WTC11 (cell line): ENCODE measurements around the gene RXFP2. TPM values are rescaled to one million over a fixed set of nuclear protein-coding genes. Genes with fewer than 3 reads are reported as not detected.

Experiments
- ATAC-seq: fragments of 200-7000 bp; cut with Tn5 transposase; 2 replicates; pipeline ENCODE4 v1.10.0; 2021; ENCODE audit warnings: mild to moderate bottlenecking, moderate library complexity
- CTCF ChIA-PET: fragments of 300-600 bp; sonication (Branson Sonifier 250); formaldehyde crosslinking; loops from one replicate; lab custom pipeline; 2021; ENCODE audit warnings: antibody characterized with exemption; lab: Charles Lee
- POLR2A ChIA-PET: fragments of 350-600 bp; sonication (Branson Sonifier 250); formaldehyde crosslinking; loops from one replicate; lab custom pipeline; 2021; ENCODE audit warnings: antibody characterized with exemption; lab: Charles Lee
- DNase-seq: peaks from one replicate; pipeline ENCODE4 v3.0.0; 2021; ENCODE audit warnings: low spot score
- H3K27ac Mint-ChIP-seq: 2 replicates; pipeline ENCODE4 v1.8.0; 2021; ENCODE audit warnings: mixed read lengths
- H3K27me3 Mint-ChIP-seq: 2 replicates; pipeline ENCODE4 v1.8.0; 2021; ENCODE audit warnings: low read depth, mild to moderate bottlenecking, moderate library complexity, mixed read lengths
- H3K36me3 Mint-ChIP-seq: 2 replicates; pipeline ENCODE4 v1.8.0; 2021; ENCODE audit warnings: mixed read lengths
- H3K4me1 Mint-ChIP-seq: 2 replicates; pipeline ENCODE4 v1.8.0; 2022; ENCODE audit warnings: mixed read lengths
- H3K4me3 Mint-ChIP-seq: 2 replicates; pipeline ENCODE4 v1.8.0; 2021; ENCODE audit warnings: mild to moderate bottlenecking, moderate library complexity, mixed read lengths
- H3K9me3 Mint-ChIP-seq: 2 replicates; pipeline ENCODE4 v1.8.0; 2021; ENCODE audit warnings: mixed read lengths
- ATF1 ChIP-seq: sonication (generic); formaldehyde crosslinking; IDR thresholded peaks from 2 replicates; pipeline ENCODE4 v1.8.1; 2023; ENCODE audit warnings: mild to moderate bottlenecking, moderate library complexity, missing genetic modification reagents
- CBFB ChIP-seq: sonication (generic); formaldehyde crosslinking; IDR thresholded peaks from 2 replicates; pipeline ENCODE4 v1.8.1; 2022; ENCODE audit warnings: mild to moderate bottlenecking, low read depth, missing genetic modification reagents
- EMX1 ChIP-seq: fragments of 250-450 bp; sonication (Bioruptor Pico); IDR thresholded peaks from 2 replicates; pipeline ENCODE4 v1.8.0; 2021; ENCODE audit warnings: mild to moderate bottlenecking
- FOXP1 ChIP-seq: sonication (generic); formaldehyde crosslinking; IDR thresholded peaks from 2 replicates; pipeline ENCODE4 v1.8.0; 2022; ENCODE audit warnings: missing genetic modification reagents, mild to moderate bottlenecking, moderate library complexity, borderline replicate concordance
- GTF2I ChIP-seq: fragments of 250-450 bp; sonication (Bioruptor Pico); conservative IDR thresholded peaks from 2 replicates; pipeline ENCODE4 v1.4.0; 2021; ENCODE audit warnings: mild to moderate bottlenecking
- JUN ChIP-seq: sonication (generic); formaldehyde crosslinking; IDR thresholded peaks from 2 replicates; pipeline ENCODE4 v1.8.0; 2023; ENCODE audit warnings: mild to moderate bottlenecking, missing genetic modification reagents
- NFYB ChIP-seq: sonication (generic); formaldehyde crosslinking; conservative IDR thresholded peaks from 2 replicates; pipeline ENCODE4 v1.8.0; 2022; ENCODE audit warnings: low read depth, missing genetic modification reagents
- RELA ChIP-seq: sonication (generic); formaldehyde crosslinking; IDR thresholded peaks from 2 replicates; pipeline ENCODE4 v1.8.1; 2022; ENCODE audit warnings: missing genetic modification reagents, mild to moderate bottlenecking, borderline replicate concordance
- RORB ChIP-seq: fragments of 250-450 bp; sonication (Bioruptor Pico); IDR thresholded peaks from 2 replicates; pipeline ENCODE4 v1.9.0; 2021; ENCODE audit warnings: mild to moderate bottlenecking
- SP1 ChIP-seq: sonication (generic); formaldehyde crosslinking; conservative IDR thresholded peaks from 2 replicates; pipeline ENCODE4 v1.8.1; 2022; ENCODE audit warnings: missing genetic modification reagents
- TCF7 ChIP-seq: sonication (generic); formaldehyde crosslinking; IDR thresholded peaks from 2 replicates; pipeline ENCODE4 v1.8.0; 2022; ENCODE audit warnings: mild to moderate bottlenecking, low read depth, missing genetic modification reagents, moderate library complexity
- ZNF232 ChIP-seq: sonication (generic); formaldehyde crosslinking; IDR thresholded peaks from 2 replicates; pipeline ENCODE4 v1.8.0; 2022; ENCODE audit warnings: mild to moderate bottlenecking, missing genetic modification reagents
- ZNF263 ChIP-seq: sonication (generic); formaldehyde crosslinking; IDR thresholded peaks from 2 replicates; pipeline ENCODE4 v1.8.1; 2022; ENCODE audit warnings: low read depth, mild to moderate bottlenecking, moderate library complexity, missing genetic modification reagents
- ZNF396 ChIP-seq: fragments of 250-450 bp; sonication (Bioruptor Pico); IDR thresholded peaks from 2 replicates; pipeline ENCODE4 v1.8.0; 2021; ENCODE audit warnings: mild to moderate bottlenecking, moderate library complexity, borderline replicate concordance
- ZNF423 ChIP-seq: fragments of 250-450 bp; sonication (Bioruptor Pico); IDR thresholded peaks from 2 replicates; pipeline ENCODE4 v2.1.2; 2022; ENCODE audit warnings: mild to moderate bottlenecking, moderate library complexity
- ZNF671 ChIP-seq: fragments of 250-450 bp; sonication (Bioruptor Pico); IDR thresholded peaks from 2 replicates; pipeline ENCODE4 v1.8.0; 2021; ENCODE audit warnings: mild to moderate bottlenecking
- total RNA-seq: library from RNA; stranded (reverse); gene quantifications from 3 replicates; pipeline ENCODE4 v1.2.3, GENCODE V29; 2021
- TF ChIP-seq, protein P1 (sequence below): sonication (generic); formaldehyde crosslinking; IDR thresholded peaks from 2 replicates; pipeline ENCODE4 v1.8.0; 2022; ENCODE audit warnings: mild to moderate bottlenecking, missing genetic modification reagents
- TF ChIP-seq, protein P2 (sequence below): fragments of 250-450 bp; sonication (Bioruptor Pico); IDR thresholded peaks from 2 replicates; pipeline ENCODE4 v2.1.2; 2022; ENCODE audit warnings: mild to moderate bottlenecking, moderate library complexity
- TF ChIP-seq, protein P3 (sequence below): fragments of 250-450 bp; sonication (Bioruptor Pico); IDR thresholded peaks from 2 replicates; pipeline ENCODE4 v1.9.0; 2021; ENCODE audit warnings: mild to moderate bottlenecking, borderline replicate concordance
- TF ChIP-seq, protein P4 (sequence below): sonication (generic); formaldehyde crosslinking; IDR thresholded peaks from 2 replicates; pipeline ENCODE4 v1.8.1; 2022; ENCODE audit warnings: low read depth, mild to moderate bottlenecking, moderate library complexity, missing genetic modification reagents, borderline replicate concordance
- TF ChIP-seq, protein P5 (sequence below): fragments of 200-600 bp; IDR thresholded peaks from 2 replicates; pipeline ENCODE4 v1.8.0; 2022; ENCODE audit warnings: antibody characterized with exemption
- TF ChIP-seq, protein P6 (sequence below): sonication (generic); formaldehyde crosslinking; conservative IDR thresholded peaks from 2 replicates; pipeline ENCODE4 v1.8.1; 2022; ENCODE audit warnings: mild to moderate bottlenecking, missing genetic modification reagents

Gene RXFP2
- total RNA-seq, 1 experiment from 2014 or later: not detected

DNA sequence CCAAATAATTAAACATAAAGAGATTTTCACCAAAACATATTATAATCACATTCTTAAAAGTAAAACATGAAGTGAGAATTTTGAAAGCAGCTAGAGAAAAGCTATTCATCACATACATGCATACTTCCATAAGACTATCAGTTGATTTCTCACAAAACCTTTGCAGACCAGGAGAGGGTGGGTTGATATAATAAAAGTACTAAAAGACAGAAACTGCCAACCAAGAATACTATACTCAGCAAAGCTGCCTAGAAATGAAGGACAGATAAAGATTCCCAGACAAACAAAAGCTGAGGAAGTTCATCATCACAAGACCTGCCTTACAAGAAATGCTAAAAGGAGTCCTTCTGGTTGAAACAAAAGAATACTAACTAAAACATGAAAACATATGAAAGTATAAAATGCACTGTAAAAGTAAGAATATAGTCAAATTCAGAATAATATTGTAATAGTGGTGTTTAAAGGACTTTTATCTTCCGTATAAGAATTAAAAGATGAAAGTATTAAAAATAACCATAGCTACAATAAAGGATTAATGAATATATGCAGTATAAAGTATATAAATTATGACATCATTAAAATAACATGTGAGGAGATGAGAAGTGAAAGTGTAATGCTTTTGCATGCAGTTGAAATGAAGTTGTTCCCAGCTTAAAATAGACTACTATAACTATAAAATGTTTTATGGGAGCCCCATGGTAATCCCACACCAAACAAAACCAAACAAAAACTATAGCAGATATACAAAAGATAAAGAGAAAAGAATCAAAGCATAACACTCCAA is 76.2 kb downstream of the RXFP2 start:
- ATAC-seq (no peak), DNase-seq (no peak)
- TF ChIP-seq JUN (CRISPR knock-in tag) (no peak), ZNF423 (CRISPR knock-in tag) (no peak), NFYB (CRISPR knock-in tag) (no peak), TCF7 (CRISPR knock-in tag) (no peak), ATF1 (CRISPR knock-in tag) (no peak)
- TF ChIP-seq, protein P1, sequence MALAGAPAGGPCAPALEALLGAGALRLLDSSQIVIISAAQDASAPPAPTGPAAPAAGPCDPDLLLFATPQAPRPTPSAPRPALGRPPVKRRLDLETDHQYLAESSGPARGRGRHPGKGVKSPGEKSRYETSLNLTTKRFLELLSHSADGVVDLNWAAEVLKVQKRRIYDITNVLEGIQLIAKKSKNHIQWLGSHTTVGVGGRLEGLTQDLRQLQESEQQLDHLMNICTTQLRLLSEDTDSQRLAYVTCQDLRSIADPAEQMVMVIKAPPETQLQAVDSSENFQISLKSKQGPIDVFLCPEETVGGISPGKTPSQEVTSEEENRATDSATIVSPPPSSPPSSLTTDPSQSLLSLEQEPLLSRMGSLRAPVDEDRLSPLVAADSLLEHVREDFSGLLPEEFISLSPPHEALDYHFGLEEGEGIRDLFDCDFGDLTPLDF (CRISPR knock-in tag): no peak
- Mint-ChIP-seq H3K27ac (no peak overlapping the region), H3K9me3 (peaks cover 57% of the 10 kb centered on the region), H3K27me3 (no peaks in the 10 kb centered on the region; the same call in 1 of the 2 replicates), H3K4me3 (no peak overlapping the region), H3K36me3 (peaks cover 29% of the 10 kb centered on the region), H3K4me1 (no peaks in the 10 kb centered on the region)
- POLR2A ChIA-PET: no interaction called here
- CTCF ChIA-PET: no interaction called here

DNA sequence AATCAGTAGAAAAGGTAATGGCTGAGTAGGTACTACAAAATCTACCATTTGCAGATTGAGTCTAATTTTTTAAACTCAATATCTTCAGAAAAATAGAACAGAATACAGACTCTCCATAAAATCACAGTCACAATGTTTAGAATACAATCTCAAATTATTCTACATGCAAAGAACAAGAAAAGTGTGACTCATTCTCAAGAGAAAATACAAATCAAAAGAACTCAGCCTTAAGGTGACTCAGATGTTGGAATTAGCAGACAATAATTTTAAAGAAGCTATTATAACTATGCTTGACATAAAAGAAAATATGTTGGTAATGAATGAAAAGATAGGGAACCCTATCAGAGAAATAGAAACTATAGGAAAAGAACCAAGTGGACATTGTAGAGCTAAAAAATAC is 78.9 kb downstream of the RXFP2 start:
- ChIA-PET POLR2A (no interaction called here), CTCF (no interaction called here)
- Mint-ChIP-seq H3K4me3 (no peak overlapping the region), H3K4me1 (no peaks in the 10 kb centered on the region), H3K27ac (no peak overlapping the region), H3K36me3 (peaks cover 18% of the 10 kb centered on the region), H3K27me3 (no peaks in the 10 kb centered on the region; the same call in 1 of the 2 replicates), H3K9me3 (peaks cover 36% of the 10 kb centered on the region)
- ATAC-seq: no peak
- TF ChIP-seq TCF7 (CRISPR knock-in tag) (no peak), FOXP1 (CRISPR knock-in tag) (no peak), SP1 (CRISPR knock-in tag) (no peak), GTF2I (CRISPR knock-in tag) (no peak), ZNF671 (CRISPR knock-in tag) (no peak), RELA (CRISPR knock-in tag) (no peak), ZNF396 (CRISPR knock-in tag) (no peak), CBFB (CRISPR knock-in tag) (no peak), ZNF263 (no peak), ZNF423 (CRISPR knock-in tag) (no peak), ZNF232 (CRISPR knock-in tag) (no peak), RORB (CRISPR knock-in tag) (no peak), EMX1 (CRISPR knock-in tag) (no peak)
- TF ChIP-seq, protein P2, sequence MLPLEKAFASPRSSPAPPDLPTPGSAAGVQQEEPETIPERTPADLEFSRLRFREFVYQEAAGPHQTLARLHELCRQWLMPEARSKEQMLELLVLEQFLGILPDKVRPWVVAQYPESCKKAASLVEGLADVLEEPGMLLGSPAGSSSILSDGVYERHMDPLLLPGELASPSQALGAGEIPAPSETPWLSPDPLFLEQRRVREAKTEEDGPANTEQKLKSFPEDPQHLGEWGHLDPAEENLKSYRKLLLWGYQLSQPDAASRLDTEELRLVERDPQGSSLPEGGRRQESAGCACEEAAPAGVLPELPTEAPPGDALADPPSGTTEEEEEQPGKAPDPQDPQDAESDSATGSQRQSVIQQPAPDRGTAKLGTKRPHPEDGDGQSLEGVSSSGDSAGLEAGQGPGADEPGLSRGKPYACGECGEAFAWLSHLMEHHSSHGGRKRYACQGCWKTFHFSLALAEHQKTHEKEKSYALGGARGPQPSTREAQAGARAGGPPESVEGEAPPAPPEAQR: no peak
- TF ChIP-seq, protein P3, sequence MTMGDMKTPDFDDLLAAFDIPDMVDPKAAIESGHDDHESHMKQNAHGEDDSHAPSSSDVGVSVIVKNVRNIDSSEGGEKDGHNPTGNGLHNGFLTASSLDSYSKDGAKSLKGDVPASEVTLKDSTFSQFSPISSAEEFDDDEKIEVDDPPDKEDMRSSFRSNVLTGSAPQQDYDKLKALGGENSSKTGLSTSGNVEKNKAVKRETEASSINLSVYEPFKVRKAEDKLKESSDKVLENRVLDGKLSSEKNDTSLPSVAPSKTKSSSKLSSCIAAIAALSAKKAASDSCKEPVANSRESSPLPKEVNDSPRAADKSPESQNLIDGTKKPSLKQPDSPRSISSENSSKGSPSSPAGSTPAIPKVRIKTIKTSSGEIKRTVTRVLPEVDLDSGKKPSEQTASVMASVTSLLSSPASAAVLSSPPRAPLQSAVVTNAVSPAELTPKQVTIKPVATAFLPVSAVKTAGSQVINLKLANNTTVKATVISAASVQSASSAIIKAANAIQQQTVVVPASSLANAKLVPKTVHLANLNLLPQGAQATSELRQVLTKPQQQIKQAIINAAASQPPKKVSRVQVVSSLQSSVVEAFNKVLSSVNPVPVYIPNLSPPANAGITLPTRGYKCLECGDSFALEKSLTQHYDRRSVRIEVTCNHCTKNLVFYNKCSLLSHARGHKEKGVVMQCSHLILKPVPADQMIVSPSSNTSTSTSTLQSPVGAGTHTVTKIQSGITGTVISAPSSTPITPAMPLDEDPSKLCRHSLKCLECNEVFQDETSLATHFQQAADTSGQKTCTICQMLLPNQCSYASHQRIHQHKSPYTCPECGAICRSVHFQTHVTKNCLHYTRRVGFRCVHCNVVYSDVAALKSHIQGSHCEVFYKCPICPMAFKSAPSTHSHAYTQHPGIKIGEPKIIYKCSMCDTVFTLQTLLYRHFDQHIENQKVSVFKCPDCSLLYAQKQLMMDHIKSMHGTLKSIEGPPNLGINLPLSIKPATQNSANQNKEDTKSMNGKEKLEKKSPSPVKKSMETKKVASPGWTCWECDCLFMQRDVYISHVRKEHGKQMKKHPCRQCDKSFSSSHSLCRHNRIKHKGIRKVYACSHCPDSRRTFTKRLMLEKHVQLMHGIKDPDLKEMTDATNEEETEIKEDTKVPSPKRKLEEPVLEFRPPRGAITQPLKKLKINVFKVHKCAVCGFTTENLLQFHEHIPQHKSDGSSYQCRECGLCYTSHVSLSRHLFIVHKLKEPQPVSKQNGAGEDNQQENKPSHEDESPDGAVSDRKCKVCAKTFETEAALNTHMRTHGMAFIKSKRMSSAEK (CRISPR knock-in tag): no peak
- TF ChIP-seq, protein P4, sequence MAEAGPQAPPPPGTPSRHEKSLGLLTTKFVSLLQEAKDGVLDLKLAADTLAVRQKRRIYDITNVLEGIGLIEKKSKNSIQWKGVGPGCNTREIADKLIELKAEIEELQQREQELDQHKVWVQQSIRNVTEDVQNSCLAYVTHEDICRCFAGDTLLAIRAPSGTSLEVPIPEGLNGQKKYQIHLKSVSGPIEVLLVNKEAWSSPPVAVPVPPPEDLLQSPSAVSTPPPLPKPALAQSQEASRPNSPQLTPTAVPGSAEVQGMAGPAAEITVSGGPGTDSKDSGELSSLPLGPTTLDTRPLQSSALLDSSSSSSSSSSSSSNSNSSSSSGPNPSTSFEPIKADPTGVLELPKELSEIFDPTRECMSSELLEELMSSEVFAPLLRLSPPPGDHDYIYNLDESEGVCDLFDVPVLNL (CRISPR knock-in tag): no peak
- TF ChIP-seq, protein P5, sequence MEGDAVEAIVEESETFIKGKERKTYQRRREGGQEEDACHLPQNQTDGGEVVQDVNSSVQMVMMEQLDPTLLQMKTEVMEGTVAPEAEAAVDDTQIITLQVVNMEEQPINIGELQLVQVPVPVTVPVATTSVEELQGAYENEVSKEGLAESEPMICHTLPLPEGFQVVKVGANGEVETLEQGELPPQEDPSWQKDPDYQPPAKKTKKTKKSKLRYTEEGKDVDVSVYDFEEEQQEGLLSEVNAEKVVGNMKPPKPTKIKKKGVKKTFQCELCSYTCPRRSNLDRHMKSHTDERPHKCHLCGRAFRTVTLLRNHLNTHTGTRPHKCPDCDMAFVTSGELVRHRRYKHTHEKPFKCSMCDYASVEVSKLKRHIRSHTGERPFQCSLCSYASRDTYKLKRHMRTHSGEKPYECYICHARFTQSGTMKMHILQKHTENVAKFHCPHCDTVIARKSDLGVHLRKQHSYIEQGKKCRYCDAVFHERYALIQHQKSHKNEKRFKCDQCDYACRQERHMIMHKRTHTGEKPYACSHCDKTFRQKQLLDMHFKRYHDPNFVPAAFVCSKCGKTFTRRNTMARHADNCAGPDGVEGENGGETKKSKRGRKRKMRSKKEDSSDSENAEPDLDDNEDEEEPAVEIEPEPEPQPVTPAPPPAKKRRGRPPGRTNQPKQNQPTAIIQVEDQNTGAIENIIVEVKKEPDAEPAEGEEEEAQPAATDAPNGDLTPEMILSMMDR: no peak
- TF ChIP-seq, protein P6, sequence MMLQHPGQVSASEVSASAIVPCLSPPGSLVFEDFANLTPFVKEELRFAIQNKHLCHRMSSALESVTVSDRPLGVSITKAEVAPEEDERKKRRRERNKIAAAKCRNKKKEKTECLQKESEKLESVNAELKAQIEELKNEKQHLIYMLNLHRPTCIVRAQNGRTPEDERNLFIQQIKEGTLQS (CRISPR knock-in tag): no peak
- DNase-seq: no peak
